GM12878 (cell line): ENCODE results near the gene DCBLD2. TPM values are rescaled to one million over a fixed set of nuclear protein-coding genes. Genes with fewer than 3 reads are reported as not detected.

ENCODE experiments used
- CBX3 ChIP-seq: fragments of 200-600 bp; sonication (generic); IDR thresholded peaks from 2 replicates; pipeline ENCODE4 v1.6.1; 2016; ENCODE audit warnings: low read depth, borderline replicate concordance
- DPF2 ChIP-seq: fragments of 450-650 bp; IDR thresholded peaks from 2 replicates; pipeline ENCODE4 v1.6.1; 2017; ENCODE audit warnings: mild to moderate bottlenecking
- ESRRA ChIP-seq: IDR thresholded peaks from 2 replicates; pipeline ENCODE4 v1.6.1; 2012; ENCODE audit warnings: mild to moderate bottlenecking, low read length, improper control_type of control experiment
- ETV6 ChIP-seq, 2 experiments: fragments of 450-650 bp in 1 of 2; IDR thresholded peaks in 1 of 2; conservative IDR thresholded peaks in 1 of 2; 2 replicates each; pipeline ENCODE4 v1.6.1; 2014; ENCODE audit warnings: antibody characterized with exemption in 1 of 2, borderline replicate concordance in 1 of 2, low read depth in 1 of 2, mild to moderate bottlenecking in 1 of 2, moderate library complexity in 1 of 2
- HDAC6 ChIP-seq: fragments of 200-600 bp; sonication (generic); IDR thresholded peaks from one replicate; pipeline ENCODE4 v1.8.0; 2017; ENCODE audit warnings: antibody characterized with exemption; ENCODE audit not compliant: unreplicated experiment
- IKZF2 ChIP-seq, 2 experiments: fragments of 450-650 bp; IDR thresholded peaks; 2 replicates each; pipeline ENCODE4 v1.6.1; 2017; ENCODE audit warnings: mild to moderate bottlenecking in 2 of 2, moderate library complexity in 2 of 2
- IRF4 ChIP-seq: IDR thresholded peaks from 2 replicates; pipeline ENCODE4 v1.6.1; 2011; ENCODE audit warnings: low read depth, low read length
- MTA2 ChIP-seq: fragments of 450-650 bp; IDR thresholded peaks from 2 replicates; pipeline ENCODE4 v1.6.1; 2016; ENCODE audit warnings: low read depth, mild to moderate bottlenecking, moderate library complexity
- NR2C1 ChIP-seq: fragments of 450-650 bp; IDR thresholded peaks from 2 replicates; pipeline ENCODE4 v1.6.1; 2017; ENCODE audit warnings: antibody characterized with exemption, mild to moderate bottlenecking, moderate library complexity
- PAX5 ChIP-seq: IDR thresholded peaks from 2 replicates; pipeline ENCODE4 v1.6.1; 2011; ENCODE audit warnings: low read depth, low read length, borderline replicate concordance
- POLR2A ChIP-seq: IDR thresholded peaks from 2 replicates; pipeline ENCODE4 v1.6.1; 2011; ENCODE audit warnings: low read depth, mild to moderate bottlenecking, low read length
- RAD21 ChIP-seq: IDR thresholded peaks from 2 replicates; pipeline ENCODE4 v1.6.1; 2011; ENCODE audit warnings: mild to moderate bottlenecking, low read depth, low read length, moderate library complexity; ENCODE audit not compliant: insufficient read depth
- RB1 ChIP-seq: fragments of 450-650 bp; formaldehyde crosslinking; IDR thresholded peaks from 2 replicates; pipeline ENCODE4 v1.6.1; 2017; ENCODE audit warnings: mild to moderate bottlenecking, borderline replicate concordance
- SKIL ChIP-seq: fragments of 450-650 bp; IDR thresholded peaks from 2 replicates; pipeline ENCODE4 v1.6.1; 2017; ENCODE audit warnings: mild to moderate bottlenecking, low read depth, inconsistent platforms; ENCODE audit not compliant: poor library complexity, severe bottlenecking
- SMC3 ChIP-seq: IDR thresholded peaks from 2 replicates; pipeline ENCODE4 v1.6.1; 2011; ENCODE audit warnings: low read length, improper control_type of control experiment, borderline replicate concordance
- SRF ChIP-seq, 2 experiments: IDR thresholded peaks; 2 replicates each; pipeline ENCODE4 v1.6.1; 2011; ENCODE audit warnings: low read depth in 2 of 2, low read length in 2 of 2, mild to moderate bottlenecking in 1 of 2, moderate library complexity in 1 of 2
- polyA plus RNA-seq, 11 experiments: library from polyadenylated mRNA; depleted of rRNA in 4 of 11; unstranded in 6 of 11; stranded (reverse) in 5 of 11; fragments of >200 nt; fragmentation: Nextera tagmentation in 4 of 11; fragmentation: Illumina TruSeq in 1 of 11; extraction: Ambion mirVana in 4 of 11; extraction: Trizol in 1 of 11; gene quantifications; 1 replicate in 1 of 11; 2 replicates in 10 of 11; pipeline versions ENCODE4 v1.2.1 to v1.2.3, GENCODE V29; 2011 to 2016; ENCODE audit warnings: inconsistent platforms in 2 of 11, missing spikeins in 2 of 11, low read depth in 1 of 11
- total RNA-seq, 4 experiments: library from RNA; depleted of rRNA in 3 of 4; stranded (reverse); fragments of >200 nt in 3 of 4; fragmentation: Illumina TruSeq in 1 of 4; extraction: Trizol in 1 of 4; gene quantifications; 2 replicates each; pipeline versions ENCODE4 v1.2.1 to v1.2.3, GENCODE V29; 2013 to 2021
- TF ChIP-seq, protein P1 (sequence below): fragments of 450-650 bp; IDR thresholded peaks from 2 replicates; pipeline ENCODE4 v1.6.1; 2016; ENCODE audit warnings: mild to moderate bottlenecking, moderate library complexity, borderline replicate concordance
- TF ChIP-seq, protein P2 (sequence below), 3 experiments: IDR thresholded peaks in 2 of 3; conservative IDR thresholded peaks in 1 of 3; 2 replicates each; pipeline ENCODE4 v1.5.1; 2011; ENCODE audit warnings: low read depth in 3 of 3, low read length in 3 of 3, mild to moderate bottlenecking in 3 of 3, control low read depth in 2 of 3, moderate library complexity in 2 of 3, inconsistent platforms in 1 of 3, mixed read lengths in 1 of 3; ENCODE audit not compliant: control insufficient read depth in 2 of 3, insufficient read depth in 1 of 3; ENCODE audit errors: extremely low read depth in 1 of 3
- TF ChIP-seq, protein P3 (sequence below): fragments of 450-650 bp; IDR thresholded peaks from 2 replicates; pipeline ENCODE4 v1.6.1; 2014; ENCODE audit warnings: mild to moderate bottlenecking
- TF ChIP-seq, protein P4 (sequence below): IDR thresholded peaks from 2 replicates; pipeline ENCODE4 v1.6.1; 2011; ENCODE audit warnings: borderline replicate concordance, low read depth, mild to moderate bottlenecking, moderate library complexity, low read length; ENCODE audit not compliant: insufficient read depth, poor library complexity, severe bottlenecking

The DCBLD2 gene
- total and polyA plus RNA-seq, 10 of the 15 experiments (the other 5 are each of a cell fraction or from before 2014, with no cell fraction given): 1.6 to 5.9 (median 4.7) TPM

GRCh38 chr3:98812851-98813374 lies 88.6 kb downstream of the DCBLD2 start (continued):
- TF ChIP-seq, protein P1, sequence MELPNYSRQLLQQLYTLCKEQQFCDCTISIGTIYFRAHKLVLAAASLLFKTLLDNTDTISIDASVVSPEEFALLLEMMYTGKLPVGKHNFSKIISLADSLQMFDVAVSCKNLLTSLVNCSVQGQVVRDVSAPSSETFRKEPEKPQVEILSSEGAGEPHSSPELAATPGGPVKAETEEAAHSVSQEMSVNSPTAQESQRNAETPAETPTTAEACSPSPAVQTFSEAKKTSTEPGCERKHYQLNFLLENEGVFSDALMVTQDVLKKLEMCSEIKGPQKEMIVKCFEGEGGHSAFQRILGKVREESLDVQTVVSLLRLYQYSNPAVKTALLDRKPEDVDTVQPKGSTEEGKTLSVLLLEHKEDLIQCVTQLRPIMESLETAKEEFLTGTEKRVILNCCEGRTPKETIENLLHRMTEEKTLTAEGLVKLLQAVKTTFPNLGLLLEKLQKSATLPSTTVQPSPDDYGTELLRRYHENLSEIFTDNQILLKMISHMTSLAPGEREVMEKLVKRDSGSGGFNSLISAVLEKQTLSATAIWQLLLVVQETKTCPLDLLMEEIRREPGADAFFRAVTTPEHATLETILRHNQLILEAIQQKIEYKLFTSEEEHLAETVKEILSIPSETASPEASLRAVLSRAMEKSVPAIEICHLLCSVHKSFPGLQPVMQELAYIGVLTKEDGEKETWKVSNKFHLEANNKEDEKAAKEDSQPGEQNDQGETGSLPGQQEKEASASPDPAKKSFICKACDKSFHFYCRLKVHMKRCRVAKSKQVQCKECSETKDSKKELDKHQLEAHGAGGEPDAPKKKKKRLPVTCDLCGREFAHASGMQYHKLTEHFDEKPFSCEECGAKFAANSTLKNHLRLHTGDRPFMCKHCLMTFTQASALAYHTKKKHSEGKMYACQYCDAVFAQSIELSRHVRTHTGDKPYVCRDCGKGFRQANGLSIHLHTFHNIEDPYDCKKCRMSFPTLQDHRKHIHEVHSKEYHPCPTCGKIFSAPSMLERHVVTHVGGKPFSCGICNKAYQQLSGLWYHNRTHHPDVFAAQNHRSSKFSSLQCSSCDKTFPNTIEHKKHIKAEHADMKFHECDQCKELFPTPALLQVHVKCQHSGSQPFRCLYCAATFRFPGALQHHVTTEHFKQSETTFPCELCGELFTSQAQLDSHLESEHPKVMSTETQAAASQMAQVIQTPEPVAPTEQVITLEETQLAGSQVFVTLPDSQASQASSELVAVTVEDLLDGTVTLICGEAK: no peak
- TF ChIP-seq HDAC6 (no peak), MTA2 (no peak), ESRRA (no peak), RB1 (no peak), NR2C1 (no peak), SRF (IDR thresholded peaks at IDR 0.05; ENCODE audit: low read depth in 2 of 2, low read length in 2 of 2) (no peak), RAD21 (peak; percentile 82), CBX3 (no peak), PAX5 (no peak), IKZF2 (IDR thresholded peaks at IDR 0.05) (no peak), POLR2A (no peak), DPF2 (no peak), SKIL (peak; percentile 60), ETV6 (conservative IDR thresholded peaks at IDR 0.05 in 1 of 2, IDR thresholded peaks at IDR 0.05 in 1 of 2; ENCODE audit: borderline replicate concordance in 1 of 2, low read depth in 1 of 2) (no peak), IRF4 (no peak), SMC3 (peak; percentile 78; the same call in 1 of the 2 replicates)
- TF ChIP-seq, protein P2, sequence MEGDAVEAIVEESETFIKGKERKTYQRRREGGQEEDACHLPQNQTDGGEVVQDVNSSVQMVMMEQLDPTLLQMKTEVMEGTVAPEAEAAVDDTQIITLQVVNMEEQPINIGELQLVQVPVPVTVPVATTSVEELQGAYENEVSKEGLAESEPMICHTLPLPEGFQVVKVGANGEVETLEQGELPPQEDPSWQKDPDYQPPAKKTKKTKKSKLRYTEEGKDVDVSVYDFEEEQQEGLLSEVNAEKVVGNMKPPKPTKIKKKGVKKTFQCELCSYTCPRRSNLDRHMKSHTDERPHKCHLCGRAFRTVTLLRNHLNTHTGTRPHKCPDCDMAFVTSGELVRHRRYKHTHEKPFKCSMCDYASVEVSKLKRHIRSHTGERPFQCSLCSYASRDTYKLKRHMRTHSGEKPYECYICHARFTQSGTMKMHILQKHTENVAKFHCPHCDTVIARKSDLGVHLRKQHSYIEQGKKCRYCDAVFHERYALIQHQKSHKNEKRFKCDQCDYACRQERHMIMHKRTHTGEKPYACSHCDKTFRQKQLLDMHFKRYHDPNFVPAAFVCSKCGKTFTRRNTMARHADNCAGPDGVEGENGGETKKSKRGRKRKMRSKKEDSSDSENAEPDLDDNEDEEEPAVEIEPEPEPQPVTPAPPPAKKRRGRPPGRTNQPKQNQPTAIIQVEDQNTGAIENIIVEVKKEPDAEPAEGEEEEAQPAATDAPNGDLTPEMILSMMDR (IDR thresholded peaks at IDR 0.05 in 2 of 3, conservative IDR thresholded peaks at IDR 0.05 in 1 of 3; ENCODE audit: control insufficient read depth in 2 of 3, extremely low read depth in 1 of 3, insufficient read depth in 1 of 3, low read depth in 3 of 3, low read length in 3 of 3): peak; percentile 47 to 72 (median 49)
- TF ChIP-seq, protein P3, sequence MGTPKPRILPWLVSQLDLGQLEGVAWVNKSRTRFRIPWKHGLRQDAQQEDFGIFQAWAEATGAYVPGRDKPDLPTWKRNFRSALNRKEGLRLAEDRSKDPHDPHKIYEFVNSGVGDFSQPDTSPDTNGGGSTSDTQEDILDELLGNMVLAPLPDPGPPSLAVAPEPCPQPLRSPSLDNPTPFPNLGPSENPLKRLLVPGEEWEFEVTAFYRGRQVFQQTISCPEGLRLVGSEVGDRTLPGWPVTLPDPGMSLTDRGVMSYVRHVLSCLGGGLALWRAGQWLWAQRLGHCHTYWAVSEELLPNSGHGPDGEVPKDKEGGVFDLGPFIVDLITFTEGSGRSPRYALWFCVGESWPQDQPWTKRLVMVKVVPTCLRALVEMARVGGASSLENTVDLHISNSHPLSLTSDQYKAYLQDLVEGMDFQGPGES: no peak
- TF ChIP-seq, protein P4, sequence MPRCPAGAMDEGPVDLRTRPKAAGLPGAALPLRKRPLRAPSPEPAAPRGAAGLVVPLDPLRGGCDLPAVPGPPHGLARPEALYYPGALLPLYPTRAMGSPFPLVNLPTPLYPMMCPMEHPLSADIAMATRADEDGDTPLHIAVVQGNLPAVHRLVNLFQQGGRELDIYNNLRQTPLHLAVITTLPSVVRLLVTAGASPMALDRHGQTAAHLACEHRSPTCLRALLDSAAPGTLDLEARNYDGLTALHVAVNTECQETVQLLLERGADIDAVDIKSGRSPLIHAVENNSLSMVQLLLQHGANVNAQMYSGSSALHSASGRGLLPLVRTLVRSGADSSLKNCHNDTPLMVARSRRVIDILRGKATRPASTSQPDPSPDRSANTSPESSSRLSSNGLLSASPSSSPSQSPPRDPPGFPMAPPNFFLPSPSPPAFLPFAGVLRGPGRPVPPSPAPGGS: no peak
